Breast epithelium (tissue), 3 donors: Measurements from ENCODE around the gene RANGAP1.

Experiments
- POLR2A ChIP-seq: fragments of 450-650 bp; IDR thresholded peaks from one replicate; pipeline ENCODE4 v1.6.1; 2016; ENCODE audit warnings: antibody characterized with exemption, mild to moderate bottlenecking, moderate library complexity
- POLR2AphosphoS5 ChIP-seq, 3 donors: sonication (generic); formaldehyde crosslinking; IDR thresholded peaks; one replicate each; pipeline ENCODE4 v1.6.1; 2017; ENCODE audit warnings: antibody characterized with exemption in 3 of 3
- TF ChIP-seq, protein P1 (sequence below), 3 donors: fragments of 450-650 bp; IDR thresholded peaks; one replicate each; pipeline ENCODE4 v1.5.1; 2016 to 2017; ENCODE audit warnings: antibody characterized with exemption in 3 of 3, mild to moderate bottlenecking in 3 of 3, moderate library complexity in 3 of 3

DNA sequence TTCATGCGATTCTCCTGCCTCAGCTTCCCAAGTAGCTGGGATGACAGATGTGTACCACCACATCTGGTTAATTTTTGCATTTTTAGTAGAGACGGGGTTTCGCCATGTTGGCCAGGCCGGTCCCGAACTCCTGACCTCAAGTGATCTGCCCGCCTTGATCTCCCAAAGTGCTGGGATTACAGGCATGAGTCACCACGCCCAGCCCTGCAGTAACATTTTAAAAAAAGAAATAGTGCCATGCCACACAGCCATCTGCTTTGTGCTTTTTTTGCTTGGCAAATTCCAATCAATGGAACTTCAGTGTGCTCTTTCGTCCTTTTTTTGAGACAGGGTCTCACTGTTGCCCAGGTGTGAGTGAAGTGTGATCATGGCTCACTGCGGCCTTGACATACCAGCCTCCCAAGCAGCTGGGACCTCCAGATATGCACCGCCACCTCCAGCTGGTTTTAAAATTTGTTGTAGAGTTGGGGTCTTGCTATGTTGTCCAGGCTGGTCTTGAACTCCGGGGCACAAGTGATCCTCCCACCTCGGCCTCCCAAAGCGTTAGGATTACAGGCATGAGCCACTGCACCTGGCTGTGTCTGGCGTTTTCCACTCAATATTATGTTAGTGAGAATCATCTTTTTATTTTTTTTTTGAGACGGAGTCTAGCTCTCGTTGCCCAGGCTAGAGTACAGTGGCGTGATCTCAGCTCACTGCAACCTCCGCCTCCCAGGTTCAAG, 43.4 kb downstream of the RANGAP1 start:
- TF ChIP-seq, protein P1, sequence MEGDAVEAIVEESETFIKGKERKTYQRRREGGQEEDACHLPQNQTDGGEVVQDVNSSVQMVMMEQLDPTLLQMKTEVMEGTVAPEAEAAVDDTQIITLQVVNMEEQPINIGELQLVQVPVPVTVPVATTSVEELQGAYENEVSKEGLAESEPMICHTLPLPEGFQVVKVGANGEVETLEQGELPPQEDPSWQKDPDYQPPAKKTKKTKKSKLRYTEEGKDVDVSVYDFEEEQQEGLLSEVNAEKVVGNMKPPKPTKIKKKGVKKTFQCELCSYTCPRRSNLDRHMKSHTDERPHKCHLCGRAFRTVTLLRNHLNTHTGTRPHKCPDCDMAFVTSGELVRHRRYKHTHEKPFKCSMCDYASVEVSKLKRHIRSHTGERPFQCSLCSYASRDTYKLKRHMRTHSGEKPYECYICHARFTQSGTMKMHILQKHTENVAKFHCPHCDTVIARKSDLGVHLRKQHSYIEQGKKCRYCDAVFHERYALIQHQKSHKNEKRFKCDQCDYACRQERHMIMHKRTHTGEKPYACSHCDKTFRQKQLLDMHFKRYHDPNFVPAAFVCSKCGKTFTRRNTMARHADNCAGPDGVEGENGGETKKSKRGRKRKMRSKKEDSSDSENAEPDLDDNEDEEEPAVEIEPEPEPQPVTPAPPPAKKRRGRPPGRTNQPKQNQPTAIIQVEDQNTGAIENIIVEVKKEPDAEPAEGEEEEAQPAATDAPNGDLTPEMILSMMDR (IDR thresholded peaks at IDR 0.05) = no peak
- no peak for TF ChIP-seq POLR2A
- TF ChIP-seq POLR2AphosphoS5 (IDR thresholded peaks at IDR 0.05) = no peak
